Astrocyte (in vitro differentiated cells and primary cell): ENCODE measurements around the gene ZBTB16. TPM values are rescaled to one million over a fixed set of nuclear protein-coding genes. Genes with fewer than 3 reads are reported as not detected.

Source experiments
- DNase-seq: peaks from one replicate; pipeline ENCODE4 v3.0.0-alpha.2; 2010; ENCODE audit warnings: low read depth
- FAIRE-seq: peaks from 2 replicates; lab custom pipeline; 2011; peaks lifted over from hg19 to GRCh38; lab: Jason Lieb, UNC
- H2AFZ ChIP-seq: 2 replicates; pipeline ENCODE4 v1.6.0; 2012; ENCODE audit warnings: low read depth, low read length, inconsistent platforms
- H3K27ac ChIP-seq: 2 replicates; pipeline ENCODE4 v1.5.1; 2011; ENCODE audit warnings: low read depth, low read length, inconsistent platforms
- H3K27me3 ChIP-seq: 2 replicates; pipeline ENCODE4 v1.6.0; 2011; ENCODE audit warnings: low read length, inconsistent platforms; ENCODE audit not compliant: insufficient read depth
- H3K36me3 ChIP-seq: 2 replicates; pipeline ENCODE4 v1.5.1; 2011; ENCODE audit warnings: low read length, inconsistent platforms; ENCODE audit not compliant: insufficient read depth
- H3K4me1 ChIP-seq: 2 replicates; pipeline ENCODE4 v1.5.1; 2011; ENCODE audit warnings: low read length, inconsistent platforms; ENCODE audit not compliant: insufficient read depth
- H3K4me2 ChIP-seq: 2 replicates; pipeline ENCODE4 v1.6.0; 2012; ENCODE audit warnings: low read length, inconsistent platforms
- H3K4me3 ChIP-seq: 2 replicates; pipeline ENCODE4 v1.5.1; 2011; ENCODE audit warnings: low read depth, mild to moderate bottlenecking, low read length, inconsistent platforms; ENCODE audit not compliant: insufficient read depth
- H3K79me2 ChIP-seq: 2 replicates; pipeline ENCODE4 v1.6.0; 2012; ENCODE audit warnings: mild to moderate bottlenecking, low read length, inconsistent platforms; ENCODE audit not compliant: insufficient read depth
- H3K9ac ChIP-seq: 2 replicates; pipeline ENCODE4 v1.6.0; 2012; ENCODE audit warnings: mild to moderate bottlenecking, low read length, inconsistent platforms
- H3K9me3 ChIP-seq: 2 replicates; pipeline ENCODE4 v1.5.1; 2012; ENCODE audit warnings: low read depth, mild to moderate bottlenecking, low read length, inconsistent platforms; ENCODE audit not compliant: insufficient read depth
- H4K20me1 ChIP-seq: 2 replicates; pipeline ENCODE4 v1.6.0; 2012; ENCODE audit warnings: low read length, inconsistent platforms; ENCODE audit not compliant: insufficient read depth
- H3K27ac Mint-ChIP-seq: one replicate; pipeline ENCODE4 v1.8.0; 2021; ENCODE audit warnings: mild to moderate bottlenecking, mixed read lengths; ENCODE audit not compliant: unreplicated experiment
- H3K27me3 Mint-ChIP-seq: one replicate; pipeline ENCODE4 v1.8.0; 2021; ENCODE audit warnings: low read depth, mixed read lengths; ENCODE audit not compliant: unreplicated experiment
- H3K36me3 Mint-ChIP-seq: one replicate; pipeline ENCODE4 v1.8.0; 2021; ENCODE audit warnings: low read depth, mixed read lengths; ENCODE audit not compliant: unreplicated experiment
- H3K4me1 Mint-ChIP-seq: one replicate; pipeline ENCODE4 v1.8.0; 2021; ENCODE audit warnings: low read depth, mixed read lengths; ENCODE audit not compliant: unreplicated experiment
- H3K4me3 Mint-ChIP-seq: one replicate; pipeline ENCODE4 v1.8.0; 2021; ENCODE audit warnings: mild to moderate bottlenecking, moderate library complexity, mixed read lengths; ENCODE audit not compliant: unreplicated experiment
- H3K9me3 Mint-ChIP-seq: one replicate; pipeline ENCODE4 v1.8.0; 2021; ENCODE audit warnings: mild to moderate bottlenecking, mixed read lengths; ENCODE audit not compliant: unreplicated experiment
- EZH2 ChIP-seq: IDR thresholded peaks from 2 replicates; pipeline ENCODE4 v1.6.1; 2012; ENCODE audit warnings: mild to moderate bottlenecking, low read length, inconsistent platforms; ENCODE audit not compliant: insufficient read depth
- total RNA-seq: library from RNA; stranded (reverse); gene quantifications from 2 replicates; pipeline ENCODE4 v1.2.1, GENCODE V29; 2021
- TF ChIP-seq, protein P1 (sequence below): IDR thresholded peaks from 2 replicates; pipeline ENCODE4 v1.5.1; 2011; ENCODE audit warnings: low read depth, mild to moderate bottlenecking, inconsistent platforms, low read length, moderate library complexity; ENCODE audit not compliant: insufficient read depth

ZBTB16 gene
- total RNA-seq, 1 donor from 2014 or later, result 0.50 TPM

GRCh38 chr11:114152162-114152561 is 92.7 kb downstream of the ZBTB16 start:
- no peak overlapping the region for H3K27ac Mint-ChIP-seq
- Histone ChIP-seq H3K4me1 (no peaks in the 10 kb centered on the region), H3K27me3 (peaks cover 70% of the 10 kb centered on the region), H2AFZ (no peak overlapping the region), H4K20me1 (no peaks in the 10 kb centered on the region), H3K27ac (no peak overlapping the region), H3K36me3 (no peaks in the 10 kb centered on the region), H3K9me3 (no peaks in the 10 kb centered on the region), H3K4me3 (no peak overlapping the region), H3K79me2 (no peaks in the 10 kb centered on the region), H3K9ac (no peak overlapping the region), H3K4me2 (no peak overlapping the region)
- no peaks in the 10 kb centered on the region for H3K36me3 Mint-ChIP-seq
- peaks cover 13% of the 10 kb centered on the region for H3K4me1 Mint-ChIP-seq
- no peak overlapping the region for H3K4me3 Mint-ChIP-seq
- H3K27me3 Mint-ChIP-seq, result peaks cover 31% of the 10 kb centered on the region
- peak; percentile 20 for FAIRE-seq
- no peaks in the 10 kb centered on the region for H3K9me3 Mint-ChIP-seq
- DNase-seq, result no peak
- TF ChIP-seq EZH2, result no peak

- H3K4me1 ChIP-seq, result no peaks in the 10 kb centered on the region
- H3K27me3 ChIP-seq, result peaks cover 70% of the 10 kb centered on the region
These were observed 93.3 kb downstream of the ZBTB16 start for GRCh38 chr11:114152785-114153184.

DNA sequence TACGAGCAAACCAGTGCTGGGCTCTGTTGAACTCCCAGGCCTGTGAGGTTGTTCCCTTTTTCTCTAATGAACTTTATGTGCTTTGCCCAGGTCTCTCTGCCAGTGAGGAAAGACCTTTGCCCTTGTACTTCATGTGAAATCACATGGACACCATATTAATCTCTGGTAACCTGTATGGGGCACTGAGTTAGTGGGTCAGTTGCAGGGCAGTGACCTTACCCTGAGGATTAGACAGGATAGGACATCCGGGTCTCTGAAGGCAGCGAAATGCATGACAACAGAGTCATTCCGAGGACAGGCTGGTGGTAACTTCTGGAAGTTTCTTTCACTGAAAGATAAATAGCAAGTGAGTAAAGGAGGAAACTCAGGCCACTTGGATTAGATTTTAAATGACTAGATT is 93.7 kb downstream of the ZBTB16 start:
- H3K9ac ChIP-seq, result no peak overlapping the region
- Mint-ChIP-seq H3K4me1 (peaks cover 18% of the 10 kb centered on the region), H3K4me3 (no peak overlapping the region), H3K27me3 (peaks cover 40% of the 10 kb centered on the region), H3K9me3 (peaks cover 4% of the 10 kb centered on the region), H3K27ac (no peak overlapping the region), H3K36me3 (no peaks in the 10 kb centered on the region)
- H3K27me3 ChIP-seq, result peaks cover 72% of the 10 kb centered on the region
- TF ChIP-seq, protein P1, sequence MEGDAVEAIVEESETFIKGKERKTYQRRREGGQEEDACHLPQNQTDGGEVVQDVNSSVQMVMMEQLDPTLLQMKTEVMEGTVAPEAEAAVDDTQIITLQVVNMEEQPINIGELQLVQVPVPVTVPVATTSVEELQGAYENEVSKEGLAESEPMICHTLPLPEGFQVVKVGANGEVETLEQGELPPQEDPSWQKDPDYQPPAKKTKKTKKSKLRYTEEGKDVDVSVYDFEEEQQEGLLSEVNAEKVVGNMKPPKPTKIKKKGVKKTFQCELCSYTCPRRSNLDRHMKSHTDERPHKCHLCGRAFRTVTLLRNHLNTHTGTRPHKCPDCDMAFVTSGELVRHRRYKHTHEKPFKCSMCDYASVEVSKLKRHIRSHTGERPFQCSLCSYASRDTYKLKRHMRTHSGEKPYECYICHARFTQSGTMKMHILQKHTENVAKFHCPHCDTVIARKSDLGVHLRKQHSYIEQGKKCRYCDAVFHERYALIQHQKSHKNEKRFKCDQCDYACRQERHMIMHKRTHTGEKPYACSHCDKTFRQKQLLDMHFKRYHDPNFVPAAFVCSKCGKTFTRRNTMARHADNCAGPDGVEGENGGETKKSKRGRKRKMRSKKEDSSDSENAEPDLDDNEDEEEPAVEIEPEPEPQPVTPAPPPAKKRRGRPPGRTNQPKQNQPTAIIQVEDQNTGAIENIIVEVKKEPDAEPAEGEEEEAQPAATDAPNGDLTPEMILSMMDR, result no peak
- no peak for TF ChIP-seq EZH2
- no peak overlapping the region for H2AFZ ChIP-seq
- H3K9me3 ChIP-seq, result no peaks in the 10 kb centered on the region
- FAIRE-seq (no peak), DNase-seq (no peak)
- no peak overlapping the region for H3K4me2 ChIP-seq
- no peak overlapping the region for H3K27ac ChIP-seq
- no peaks in the 10 kb centered on the region for H3K4me1 ChIP-seq
- H3K36me3 ChIP-seq, result no peaks in the 10 kb centered on the region
- no peak overlapping the region for H3K4me3 ChIP-seq
- H4K20me1 ChIP-seq, result no peaks in the 10 kb centered on the region
- H3K79me2 ChIP-seq, result no peaks in the 10 kb centered on the region

More at GRCh38 chr11:114152785-114153184, 93.3 kb downstream of the ZBTB16 start:
- Histone ChIP-seq H3K9ac (no peak overlapping the region), H4K20me1 (no peaks in the 10 kb centered on the region), H3K4me2 (no peak overlapping the region), H3K36me3 (no peaks in the 10 kb centered on the region), H3K9me3 (no peaks in the 10 kb centered on the region), H3K4me3 (no peak overlapping the region), H3K79me2 (no peaks in the 10 kb centered on the region), H2AFZ (no peak overlapping the region), H3K27ac (no peak overlapping the region)
- no peak for FAIRE-seq
- H3K36me3 Mint-ChIP-seq, result no peaks in the 10 kb centered on the region
- DNase-seq, result no peak
- TF ChIP-seq, protein P1, result no peak
- TF ChIP-seq EZH2, result no peak
- peaks cover under 1% of the 10 kb centered on the region for H3K9me3 Mint-ChIP-seq
- H3K27me3 Mint-ChIP-seq, result peaks cover 36% of the 10 kb centered on the region
- H3K4me3 Mint-ChIP-seq, result no peak overlapping the region
- peaks cover 14% of the 10 kb centered on the region for H3K4me1 Mint-ChIP-seq
- no peak overlapping the region for H3K27ac Mint-ChIP-seq
